H1 (cell line): ENCODE results near the gene CRNN. TPM values are rescaled to one million over a fixed set of nuclear protein-coding genes. Genes with fewer than 3 reads are reported as not detected.

Experiments
- SP2 ChIP-seq: IDR thresholded peaks from 2 replicates; pipeline ENCODE4 v1.6.1; 2012; ENCODE audit warnings: mild to moderate bottlenecking, low read length, inconsistent platforms
- polyA plus RNA-seq, 7 experiments: library from polyadenylated mRNA; depleted of rRNA in 3 of 7; stranded (reverse) in 5 of 7; unstranded in 2 of 7; fragments of >200 nt in 5 of 7; fragments of 200-250 nt in 2 of 7; gene quantifications; 1 replicate in 5 of 7; 2 replicates in 1 of 7; 4 replicates in 1 of 7; pipeline versions ENCODE4 v1.2.1 to v1.2.3, GENCODE V29; 2011 to 2013; ENCODE audit warnings: missing spikeins in 2 of 7, mixed read lengths in 2 of 7
- total RNA-seq: library from RNA; stranded (reverse); fragmentation: NEBNext Ultra II Directional; extraction: Animal tissue kit (Norgen Biotek cat#: 25700); gene quantifications from 2 replicates; pipeline ENCODE4 v1.2.1, GENCODE V29; 2021
- TF ChIP-seq, protein P1 (sequence below): IDR thresholded peaks from 2 replicates; pipeline ENCODE4 v1.6.1; 2011; ENCODE audit warnings: low read length, improper control_type of control experiment

Gene CRNN
- total and polyA plus RNA-seq, 2 of the 8 experiments (the other 6 are each of a cell fraction or from before 2014, with no cell fraction given): not detected

DNA sequence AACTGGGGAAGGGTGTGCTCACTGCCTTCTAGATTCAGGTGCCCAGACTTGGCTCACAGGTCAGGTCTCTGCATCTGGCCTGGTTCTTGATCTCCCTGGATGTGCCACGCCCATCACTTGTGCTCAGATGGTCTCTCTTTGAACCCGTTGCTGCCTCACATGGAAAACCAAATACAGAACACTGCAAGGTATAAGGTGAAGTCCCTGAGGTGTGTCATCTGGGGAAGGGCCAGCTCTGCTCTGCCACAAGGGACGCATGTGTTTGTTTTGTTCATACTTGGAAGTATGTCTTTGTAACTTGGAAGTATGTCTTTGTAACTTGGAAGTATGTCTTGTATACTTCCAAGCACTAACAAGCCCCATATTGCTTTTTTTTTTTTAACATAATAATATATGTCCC is 13.4 kb upstream of the CRNN start (continued):
- TF ChIP-seq, protein P1, sequence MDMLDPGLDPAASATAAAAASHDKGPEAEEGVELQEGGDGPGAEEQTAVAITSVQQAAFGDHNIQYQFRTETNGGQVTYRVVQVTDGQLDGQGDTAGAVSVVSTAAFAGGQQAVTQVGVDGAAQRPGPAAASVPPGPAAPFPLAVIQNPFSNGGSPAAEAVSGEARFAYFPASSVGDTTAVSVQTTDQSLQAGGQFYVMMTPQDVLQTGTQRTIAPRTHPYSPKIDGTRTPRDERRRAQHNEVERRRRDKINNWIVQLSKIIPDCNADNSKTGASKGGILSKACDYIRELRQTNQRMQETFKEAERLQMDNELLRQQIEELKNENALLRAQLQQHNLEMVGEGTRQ: no peak
- TF ChIP-seq SP2: no peak
